Measurements from ENCODE around the gene SYNRG.

The SYNRG gene

DNA sequence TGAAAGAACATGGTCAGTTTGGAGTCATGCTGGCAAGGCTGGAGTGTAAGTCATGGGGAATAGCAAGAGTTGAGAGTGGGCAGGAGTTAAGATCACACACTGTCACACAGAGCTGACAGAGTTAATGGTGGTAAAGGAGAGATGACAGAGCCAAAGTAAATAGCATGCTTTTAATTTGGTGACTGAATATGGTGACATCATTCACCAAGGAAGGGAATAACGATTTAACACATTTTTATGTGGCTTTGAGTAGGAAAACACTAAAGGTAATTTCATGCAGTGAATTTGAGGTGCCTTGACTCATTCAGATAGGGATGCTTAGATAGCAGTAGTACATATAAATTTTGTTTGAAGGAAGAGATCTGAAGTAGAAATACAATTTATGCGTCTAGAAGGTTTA is 42.1 kb downstream of the SYNRG start:
- in situ Hi-C loops (cut with HindIII; ENCODE audit: low sequenced_read_pairs), result no loop called here

DNA sequence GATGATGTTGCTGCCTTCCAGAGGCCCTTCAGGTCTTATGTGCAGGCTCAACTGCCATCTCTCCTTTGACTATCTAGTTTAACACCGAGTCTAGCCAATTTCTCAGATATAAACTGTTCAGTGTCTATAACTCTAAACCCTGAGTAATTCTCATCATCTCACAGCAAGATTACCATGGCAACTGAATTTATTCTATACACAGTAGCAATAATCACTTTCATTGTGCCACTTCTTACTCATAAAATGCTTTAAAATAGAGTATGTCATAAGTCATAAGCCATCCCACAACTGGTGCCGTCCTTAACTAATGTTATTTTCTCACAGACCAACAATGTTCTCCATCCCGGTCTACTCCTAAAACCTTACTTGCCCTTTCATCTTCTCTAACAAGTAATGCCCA is 45.0 kb downstream of the SYNRG start:
- TF ChIP-seq, protein P1, sequence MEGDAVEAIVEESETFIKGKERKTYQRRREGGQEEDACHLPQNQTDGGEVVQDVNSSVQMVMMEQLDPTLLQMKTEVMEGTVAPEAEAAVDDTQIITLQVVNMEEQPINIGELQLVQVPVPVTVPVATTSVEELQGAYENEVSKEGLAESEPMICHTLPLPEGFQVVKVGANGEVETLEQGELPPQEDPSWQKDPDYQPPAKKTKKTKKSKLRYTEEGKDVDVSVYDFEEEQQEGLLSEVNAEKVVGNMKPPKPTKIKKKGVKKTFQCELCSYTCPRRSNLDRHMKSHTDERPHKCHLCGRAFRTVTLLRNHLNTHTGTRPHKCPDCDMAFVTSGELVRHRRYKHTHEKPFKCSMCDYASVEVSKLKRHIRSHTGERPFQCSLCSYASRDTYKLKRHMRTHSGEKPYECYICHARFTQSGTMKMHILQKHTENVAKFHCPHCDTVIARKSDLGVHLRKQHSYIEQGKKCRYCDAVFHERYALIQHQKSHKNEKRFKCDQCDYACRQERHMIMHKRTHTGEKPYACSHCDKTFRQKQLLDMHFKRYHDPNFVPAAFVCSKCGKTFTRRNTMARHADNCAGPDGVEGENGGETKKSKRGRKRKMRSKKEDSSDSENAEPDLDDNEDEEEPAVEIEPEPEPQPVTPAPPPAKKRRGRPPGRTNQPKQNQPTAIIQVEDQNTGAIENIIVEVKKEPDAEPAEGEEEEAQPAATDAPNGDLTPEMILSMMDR (IDR thresholded peaks at IDR 0.05; ENCODE audit: low read depth, low read length, missing control alignments), result no peak
- in situ Hi-C loops (cut with HindIII; ENCODE audit: low sequenced_read_pairs), result no loop called here
- no peak for DNase-seq (ENCODE audit: low read depth)
- H3K4me3 ChIP-seq (ENCODE audit: low read depth, low read length), result no peak overlapping the region

More for the DNA sequence above, 42.1 kb downstream of the SYNRG start:
- TF ChIP-seq, protein P1 (IDR thresholded peaks at IDR 0.05; ENCODE audit: low read depth, low read length, missing control alignments), result no peak
- no peak overlapping the region for H3K4me3 ChIP-seq (ENCODE audit: low read depth, low read length)
- DNase-seq (ENCODE audit: low read depth), result no peak

DNA sequence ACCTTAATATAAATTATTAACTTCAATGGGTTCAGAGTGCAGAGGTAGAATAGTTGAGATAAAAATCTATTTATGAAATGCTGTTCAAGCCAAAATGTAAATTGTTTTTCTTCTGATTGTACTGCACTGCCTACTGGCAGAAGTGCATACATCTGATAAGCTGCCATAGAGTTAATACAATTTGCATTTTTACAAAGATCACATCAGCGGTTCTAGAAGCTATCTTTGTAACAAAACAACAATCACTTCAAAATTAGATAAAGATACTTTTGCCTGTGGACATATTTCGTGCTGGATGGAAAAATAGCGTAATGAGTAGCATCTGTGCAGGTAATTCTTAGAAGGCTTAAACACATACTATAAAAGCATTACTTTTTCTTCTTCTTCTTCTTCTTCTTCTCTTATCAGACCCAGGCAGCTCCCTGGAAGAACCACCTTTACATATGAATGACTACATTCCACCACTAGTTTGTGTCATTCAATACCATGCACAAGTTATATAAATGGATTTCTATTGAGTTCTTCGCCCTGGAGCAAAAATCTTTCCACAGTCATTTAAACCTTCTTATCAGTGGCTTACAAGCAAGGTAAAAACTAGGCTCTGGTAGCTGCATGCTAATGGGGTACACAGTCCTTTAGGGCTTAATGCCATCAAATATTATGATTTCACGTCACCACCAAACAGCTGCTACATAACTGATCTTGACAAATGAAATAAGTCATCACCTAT is 47.0 kb downstream of the SYNRG start:
- in situ Hi-C loops (cut with HindIII; ENCODE audit: low sequenced_read_pairs), result no loop called here
- H3K4me3 ChIP-seq (ENCODE audit: low read depth, low read length), result no peak overlapping the region
- TF ChIP-seq, protein P1 (IDR thresholded peaks at IDR 0.05; ENCODE audit: low read depth, low read length, missing control alignments), result no peak
- no peak for DNase-seq (ENCODE audit: low read depth)

DNA sequence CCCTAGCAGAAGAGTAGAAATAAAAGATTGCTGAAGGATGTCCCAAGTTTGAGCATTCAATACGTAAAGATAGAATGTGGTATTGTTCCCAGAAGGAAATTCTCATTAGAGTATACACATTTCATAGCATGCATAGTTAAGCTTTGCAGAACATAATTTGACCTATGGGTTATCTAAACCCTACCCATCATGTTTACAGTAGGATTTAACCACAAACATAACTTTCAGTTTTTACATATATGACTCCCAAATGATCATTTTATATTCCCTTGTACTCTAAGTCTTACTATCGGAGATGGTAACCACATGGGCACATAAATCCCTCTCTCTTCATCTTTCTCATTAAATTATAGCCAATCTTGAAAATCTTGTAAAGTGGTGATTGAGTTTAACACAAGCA is 50.9 kb downstream of the SYNRG start:
- DNase-seq (ENCODE audit: low read depth), result no peak
- TF ChIP-seq, protein P1 (IDR thresholded peaks at IDR 0.05; ENCODE audit: low read depth, low read length, missing control alignments), result no peak
- in situ Hi-C loops (cut with HindIII; ENCODE audit: low sequenced_read_pairs), result no loop called here
- no peak overlapping the region for H3K4me3 ChIP-seq (ENCODE audit: low read depth, low read length)

DNA sequence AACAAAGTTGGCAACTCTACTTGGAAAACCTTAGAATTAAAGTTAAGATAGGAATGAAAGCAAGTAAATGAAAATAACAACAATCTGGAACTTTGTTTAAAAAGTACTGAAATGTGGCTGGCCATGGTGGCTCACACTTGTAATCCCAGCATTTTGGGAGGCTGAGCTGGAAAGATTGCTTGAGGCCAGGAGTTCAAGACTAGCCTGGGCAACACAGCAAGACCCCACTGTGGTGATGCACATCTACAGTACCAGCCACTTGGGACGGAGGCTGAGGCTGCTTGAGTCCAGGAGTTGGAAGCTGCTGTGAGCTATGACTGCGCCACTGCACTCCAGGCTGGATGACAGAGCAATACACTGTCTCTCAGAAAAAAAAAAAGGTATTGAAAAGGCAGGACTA is 51.7 kb downstream of the SYNRG start:
- TF ChIP-seq, protein P1 (IDR thresholded peaks at IDR 0.05; ENCODE audit: low read depth, low read length, missing control alignments), result no peak
- no peak for DNase-seq (ENCODE audit: low read depth)
- H3K4me3 ChIP-seq (ENCODE audit: low read depth, low read length), result no peak overlapping the region
- in situ Hi-C loops (cut with HindIII; ENCODE audit: low sequenced_read_pairs), result no loop called here

DNA sequence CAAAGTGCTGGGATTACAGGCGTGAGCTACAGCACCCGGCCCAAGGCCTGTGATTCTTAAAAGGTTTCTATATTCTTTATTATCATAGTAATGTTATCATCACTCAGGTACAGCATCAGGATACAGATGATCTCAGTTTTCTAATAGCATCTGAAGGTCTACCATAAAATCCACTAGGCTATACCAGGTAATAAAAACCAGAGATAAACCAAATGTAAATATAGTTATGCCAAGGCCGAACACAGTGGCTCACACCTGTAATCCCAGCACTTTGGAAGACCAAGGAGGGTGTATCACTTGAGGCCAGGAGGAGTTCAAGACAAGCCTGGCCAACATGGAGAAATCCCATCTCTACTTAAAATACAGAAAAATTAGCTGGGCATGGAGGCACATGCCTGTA is 53.8 kb downstream of the SYNRG start:
- DNase-seq (ENCODE audit: low read depth), result no peak
- in situ Hi-C loops (cut with HindIII; ENCODE audit: low sequenced_read_pairs), result no loop called here
- H3K4me3 ChIP-seq (ENCODE audit: low read depth, low read length), result no peak overlapping the region
- TF ChIP-seq, protein P1 (IDR thresholded peaks at IDR 0.05; ENCODE audit: low read depth, low read length, missing control alignments), result no peak
